ENCODE measurements around the gene OST4.

DNA sequence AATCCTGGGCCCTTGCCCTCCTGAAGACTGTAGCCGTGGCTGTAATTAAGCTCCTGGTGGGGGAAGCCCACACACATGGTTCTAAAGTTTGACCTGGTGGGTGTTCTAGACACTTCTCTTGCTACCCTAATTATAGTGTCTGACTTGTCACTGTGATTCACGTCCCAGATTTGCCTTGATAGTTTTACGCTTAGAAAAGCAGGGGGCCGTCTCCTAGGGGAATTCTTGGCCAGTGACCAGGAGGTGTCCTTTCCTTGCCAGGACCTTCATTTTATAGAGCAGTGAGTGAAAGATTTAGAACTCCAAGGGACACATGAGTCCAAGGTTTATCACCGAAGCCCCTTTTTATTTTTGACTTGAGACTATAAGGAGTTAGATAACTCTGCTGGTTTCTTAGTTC is 29.7 kb downstream of the OST4 start:
- no peak for TF ChIP-seq POLR2A (IDR thresholded peaks at IDR 0.05)
- TF ChIP-seq, protein P1, sequence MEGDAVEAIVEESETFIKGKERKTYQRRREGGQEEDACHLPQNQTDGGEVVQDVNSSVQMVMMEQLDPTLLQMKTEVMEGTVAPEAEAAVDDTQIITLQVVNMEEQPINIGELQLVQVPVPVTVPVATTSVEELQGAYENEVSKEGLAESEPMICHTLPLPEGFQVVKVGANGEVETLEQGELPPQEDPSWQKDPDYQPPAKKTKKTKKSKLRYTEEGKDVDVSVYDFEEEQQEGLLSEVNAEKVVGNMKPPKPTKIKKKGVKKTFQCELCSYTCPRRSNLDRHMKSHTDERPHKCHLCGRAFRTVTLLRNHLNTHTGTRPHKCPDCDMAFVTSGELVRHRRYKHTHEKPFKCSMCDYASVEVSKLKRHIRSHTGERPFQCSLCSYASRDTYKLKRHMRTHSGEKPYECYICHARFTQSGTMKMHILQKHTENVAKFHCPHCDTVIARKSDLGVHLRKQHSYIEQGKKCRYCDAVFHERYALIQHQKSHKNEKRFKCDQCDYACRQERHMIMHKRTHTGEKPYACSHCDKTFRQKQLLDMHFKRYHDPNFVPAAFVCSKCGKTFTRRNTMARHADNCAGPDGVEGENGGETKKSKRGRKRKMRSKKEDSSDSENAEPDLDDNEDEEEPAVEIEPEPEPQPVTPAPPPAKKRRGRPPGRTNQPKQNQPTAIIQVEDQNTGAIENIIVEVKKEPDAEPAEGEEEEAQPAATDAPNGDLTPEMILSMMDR (IDR thresholded peaks at IDR 0.05) = no peak
